Measurements from ENCODE around the gene SPRR2D.

SPRR2D gene

DNA sequence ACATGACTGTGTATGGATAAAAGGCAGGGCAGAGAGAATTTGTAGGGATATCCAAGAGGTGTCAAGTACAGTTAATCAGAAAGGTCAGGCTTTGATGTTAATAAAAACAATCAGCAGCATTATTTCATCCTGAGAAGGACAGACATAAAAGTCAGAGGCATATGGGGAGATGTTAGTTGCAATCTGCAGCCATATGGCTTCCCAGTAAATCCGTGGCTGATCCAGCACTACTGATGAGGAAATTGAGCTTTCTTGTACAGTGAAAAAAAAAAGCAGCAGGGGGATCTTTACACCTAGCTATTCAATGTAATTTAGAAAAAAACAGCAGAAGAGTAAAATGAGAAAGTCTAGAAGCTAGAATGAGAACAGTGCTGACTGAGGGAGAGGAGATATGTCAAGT, 12.2 kb downstream of the SPRR2D start:
- no peak for TF ChIP-seq CTCF (IDR thresholded peaks at IDR 0.05)

- TF ChIP-seq CTCF (IDR thresholded peaks at IDR 0.05) = no peak
Observed at GRCh38 chr1:153025797-153026196, 15.1 kb downstream of the SPRR2D start.

DNA sequence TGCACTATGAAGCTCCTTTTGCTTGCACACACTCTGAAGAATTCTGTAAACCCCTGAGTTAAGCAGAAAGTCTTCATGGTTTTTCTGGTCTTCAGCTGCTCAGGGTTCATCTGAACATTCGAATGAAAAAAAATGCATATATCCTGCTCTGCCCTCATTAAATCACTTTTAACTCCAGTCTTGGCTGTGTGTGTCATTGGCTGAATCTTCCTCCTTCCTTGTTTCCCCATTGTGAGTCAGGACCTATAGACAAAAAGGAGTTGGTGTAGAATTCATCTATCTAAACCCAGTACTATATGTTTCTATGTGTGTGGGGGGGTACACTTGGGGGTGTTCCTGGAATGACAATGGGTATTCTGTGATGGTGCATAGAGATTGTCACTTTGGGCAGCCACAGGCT, 16.5 kb downstream of the SPRR2D start:
- no peak for TF ChIP-seq CTCF (IDR thresholded peaks at IDR 0.05)

GRCh38 chr1:153023109-153023508, 17.8 kb downstream of the SPRR2D start:
- no peak for TF ChIP-seq CTCF (IDR thresholded peaks at IDR 0.05)

- TF ChIP-seq CTCF (IDR thresholded peaks at IDR 0.05) = no peak
Observed at GRCh38 chr1:153001382-153001781, 39.5 kb downstream of the SPRR2D start, which contains the start of gene SPRR3. TSS of gene SPRR3 (plus strand) at chr1:153001749. CDS start at chr1:153003021, 1,272 bp downstream.

DNA sequence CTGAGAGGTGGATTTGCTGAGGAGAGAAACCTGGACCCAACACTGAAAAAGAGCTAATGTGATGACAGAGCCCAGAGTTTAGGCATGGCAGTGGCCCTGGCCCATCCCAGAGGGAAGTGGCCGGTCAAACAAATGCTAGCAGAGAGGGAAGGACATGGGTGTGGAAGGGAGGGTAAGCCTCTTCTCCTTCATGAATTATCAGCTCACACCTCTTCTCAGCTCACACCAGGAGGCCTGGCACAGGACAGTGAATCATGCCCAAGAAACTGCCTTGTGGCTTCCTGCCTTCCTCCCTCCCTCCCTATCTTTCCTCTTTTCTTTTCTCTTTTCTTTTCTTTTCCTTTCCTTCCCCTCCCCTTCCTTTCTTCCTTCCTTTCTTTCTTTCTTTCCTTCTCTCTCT, 40.6 kb downstream of the SPRR2D start:
- no peak for TF ChIP-seq CTCF (IDR thresholded peaks at IDR 0.05)

DNA sequence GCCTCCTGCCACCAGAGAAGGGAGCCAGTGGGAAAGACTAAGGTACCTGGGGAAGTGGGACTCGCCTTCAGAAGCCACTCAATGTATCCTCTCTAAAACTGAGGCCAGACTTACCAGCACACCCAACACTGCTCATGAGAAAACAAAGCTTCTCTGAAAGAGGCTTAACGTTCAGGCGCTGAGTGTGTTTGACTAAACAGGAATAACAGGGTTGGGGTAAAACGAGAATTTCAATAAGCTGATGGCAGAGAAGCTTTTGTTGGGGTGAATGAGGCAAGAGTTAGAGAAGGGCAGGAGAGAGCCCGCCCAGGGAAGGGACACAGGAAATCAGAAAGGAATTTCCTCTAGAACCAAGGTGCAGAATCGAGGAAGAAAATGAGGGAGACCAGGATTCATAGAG, 41.1 kb downstream of the SPRR2D start:
- TF ChIP-seq CTCF (IDR thresholded peaks at IDR 0.05) = no peak

- no peak for TF ChIP-seq CTCF (IDR thresholded peaks at IDR 0.05)
Observed at GRCh38 chr1:152998476-152998875, 42.4 kb downstream of the SPRR2D start.
